SK-N-SH (cell line): ENCODE results near the gene PCYOX1L.

Experiments used
- CTCF ChIP-seq: fragments of 200-600 bp; sonication (generic); IDR thresholded peaks from 2 replicates; pipeline ENCODE4 v1.6.1; 2017; ENCODE audit warnings: antibody characterized with exemption, mild to moderate bottlenecking, moderate library complexity
- EP300 ChIP-seq, 2 experiments: IDR thresholded peaks; 2 replicates each; pipeline versions ENCODE4 v1.4.0 to v1.6.1; 2012; ENCODE audit warnings: borderline replicate concordance in 1 of 2, low read depth in 1 of 2, low read length in 1 of 2
- FOXM1 ChIP-seq: IDR thresholded peaks from 2 replicates; pipeline ENCODE4 v1.4.0; 2012; ENCODE audit warnings: low read depth, mild to moderate bottlenecking
- NRF1 ChIP-seq: IDR thresholded peaks from 2 replicates; pipeline ENCODE4 v1.6.1; 2012; ENCODE audit warnings: low read depth, mild to moderate bottlenecking, low read length
- POLR2AphosphoS5 ChIP-seq: IDR thresholded peaks from 2 replicates; pipeline ENCODE4 v1.6.1; 2012; ENCODE audit warnings: low read depth, low read length

- TF ChIP-seq EP300 (IDR thresholded peaks at IDR 0.05; ENCODE audit: borderline replicate concordance in 1 of 2, low read depth in 1 of 2, low read length in 1 of 2): no peak
- no peak for TF ChIP-seq NRF1
- no peak for TF ChIP-seq CTCF
- TF ChIP-seq FOXM1: no peak
- no peak for TF ChIP-seq POLR2AphosphoS5
These were observed 5.5 kb downstream of the PCYOX1L start for GRCh38 chr5:149363358-149363757.
